K562 (cell line): ENCODE results near the gene SYNGR4. TPM values are rescaled to one million over a fixed set of nuclear protein-coding genes. Genes with fewer than 3 reads are reported as not detected.
A peak's percentile ranks its signal among the peaks of the same experiment; 100 is the strongest.

Source experiments
- ARID3A ChIP-seq: IDR thresholded peaks from 2 replicates; pipeline ENCODE4 v1.6.1; 2012; ENCODE audit warnings: low read depth, low read length, improper control_type of control experiment, borderline replicate concordance
- BCOR ChIP-seq: fragments of 450-650 bp; IDR thresholded peaks from 2 replicates; pipeline ENCODE4 v1.6.1; 2016
- CHD1 ChIP-seq: fragments of 200-600 bp; sonication (generic); IDR thresholded peaks from one replicate; pipeline ENCODE4 v1.6.1; 2012; ENCODE audit warnings: mild to moderate bottlenecking, moderate library complexity, low read length, inconsistent platforms
- CREB3L1 ChIP-seq: fragments of 450-650 bp; IDR thresholded peaks from 2 replicates; pipeline ENCODE4 v1.6.1; 2014; ENCODE audit warnings: low read depth, mild to moderate bottlenecking, moderate library complexity, borderline replicate concordance
- DIDO1 ChIP-seq: fragments of 450-650 bp; IDR thresholded peaks from 2 replicates; pipeline ENCODE4 v1.6.1; 2016; ENCODE audit warnings: low read depth, missing biosample characterization, missing genetic modification characterization
- DPF2 ChIP-seq: fragments of 450-650 bp; IDR thresholded peaks from 2 replicates; pipeline ENCODE4 v1.6.1; 2016
- ELK3 ChIP-seq: fragments of 450-650 bp; formaldehyde crosslinking; IDR thresholded peaks from 2 replicates; pipeline ENCODE4 v1.4.0; 2020; ENCODE audit warnings: mild to moderate bottlenecking
- EWSR1 ChIP-seq: fragments of 450-650 bp; IDR thresholded peaks from 2 replicates; pipeline ENCODE4 v1.6.1; 2018; ENCODE audit warnings: borderline replicate concordance, mild to moderate bottlenecking, low read depth, moderate library complexity; ENCODE audit not compliant: partially characterized antibody
- HMBOX1 ChIP-seq: sonication (generic); IDR thresholded peaks from 2 replicates; pipeline ENCODE4 v1.6.1; 2016
- JUN ChIP-seq, 2 experiments: sonication (generic) in 1 of 2; formaldehyde crosslinking in 1 of 2; IDR thresholded peaks; 2 replicates each; pipeline versions ENCODE4 v1.6.1 to v1.8.0; 2012 to 2022; ENCODE audit warnings: borderline replicate concordance in 2 of 2, mild to moderate bottlenecking in 2 of 2, improper control_type of control experiment in 1 of 2, low read depth in 1 of 2, low read length in 1 of 2, missing genetic modification reagents in 1 of 2
- MAFF ChIP-seq: IDR thresholded peaks from 2 replicates; pipeline ENCODE4 v1.6.1; 2012; ENCODE audit warnings: low read length, improper control_type of control experiment
- MBD2 ChIP-seq: sonication (generic); IDR thresholded peaks from 2 replicates; pipeline ENCODE4 v1.6.1; 2016; ENCODE audit warnings: low read depth, borderline replicate concordance
- RBM25 ChIP-seq: fragments of 200-400 bp; formaldehyde crosslinking; IDR thresholded peaks from 2 replicates; pipeline ENCODE4 v1.6.1; 2018; ENCODE audit warnings: low read length, low read depth, moderate library complexity; ENCODE audit not compliant: severe bottlenecking
- STAG1 ChIP-seq: sonication (generic); formaldehyde crosslinking; IDR thresholded peaks from 2 replicates; pipeline ENCODE4 v1.5.0; 2020; ENCODE audit warnings: missing genetic modification reagents, borderline replicate concordance
- TAF7 ChIP-seq: fragments of 450-650 bp; IDR thresholded peaks from 2 replicates; pipeline ENCODE4 v1.6.1; 2016; ENCODE audit warnings: missing genetic modification characterization, missing compliant biosample characterization
- TFAP4 ChIP-seq: sonication (generic); formaldehyde crosslinking; IDR thresholded peaks from 2 replicates; pipeline ENCODE4 v1.8.0; 2022; ENCODE audit warnings: missing genetic modification reagents, mild to moderate bottlenecking, moderate library complexity, borderline replicate concordance
- XRCC5 ChIP-seq: fragments of 200-400 bp; formaldehyde crosslinking; IDR thresholded peaks from 2 replicates; pipeline ENCODE4 v1.6.1; 2017; ENCODE audit warnings: low read depth, mild to moderate bottlenecking, low read length
- ZBTB7A ChIP-seq: IDR thresholded peaks from 2 replicates; pipeline ENCODE4 v1.6.1; 2011; ENCODE audit warnings: low read depth, mild to moderate bottlenecking, low read length, moderate library complexity, borderline replicate concordance; ENCODE audit not compliant: control insufficient read depth
- ZNF24 ChIP-seq: fragments of 450-650 bp; IDR thresholded peaks from 2 replicates; pipeline ENCODE4 v1.6.1; 2016
- ZNF274 ChIP-seq: IDR thresholded peaks from 2 replicates; pipeline ENCODE4 v1.6.1; 2011; ENCODE audit warnings: low read depth, mild to moderate bottlenecking, low read length, moderate library complexity, borderline replicate concordance
- ZNF316 ChIP-seq: fragments of 450-650 bp; IDR thresholded peaks from 2 replicates; pipeline ENCODE4 v1.6.1; 2016
- ZNF717 ChIP-seq: fragments of 250-450 bp; sonication (Bioruptor Pico); IDR thresholded peaks from 2 replicates; pipeline ENCODE4 v1.5.0; 2021
- polyA plus RNA-seq, 8 experiments: library from polyadenylated mRNA; depleted of rRNA in 4 of 8; stranded (reverse) in 5 of 8; unstranded in 3 of 8; fragments of >200 nt; fragmentation: Nextera tagmentation in 2 of 8; fragmentation: Illumina TruSeq in 1 of 8; extraction: Ambion mirVana in 2 of 8; extraction: Trizol in 1 of 8; gene quantifications; 2 replicates each; pipeline versions ENCODE4 v1.2.1 to v1.2.3, GENCODE V29; 2011 to 2014; ENCODE audit warnings: inconsistent platforms in 1 of 8, missing spikeins in 1 of 8
- total RNA-seq, 7 experiments: library from RNA; depleted of rRNA in 6 of 7; stranded (reverse); fragments of >200 nt in 6 of 7; fragmentation: Illumina TruSeq in 2 of 7; extraction: Trizol in 2 of 7; gene quantifications; 2 replicates each; pipeline versions ENCODE4 v1.2.1 to v1.2.3, GENCODE V29; 2011 to 2021; ENCODE audit warnings: low replicate concordance in 1 of 7

The SYNGR4 gene
- total and polyA plus RNA-seq, 9 of the 15 experiments (the other 6 are each of a cell fraction or from before 2014, with no cell fraction given): 0.07 to 0.14 TPM; not detected in 7

GRCh38 chr19:48391100-48392005 is 27.2 kb downstream of the SYNGR4 start, which contains the start of gene KDELR1 (continued):
- TF ChIP-seq BCOR: no peak
- no peak for TF ChIP-seq MAFF
- TF ChIP-seq DIDO1: no peak
- no peak for TF ChIP-seq ZNF717
- TF ChIP-seq TFAP4 (CRISPR knock-in tag): 0 out of 2 replicates have a peak, but pooled peaks have one; percentile 10
- TF ChIP-seq MBD2: 0 out of 2 replicates have a peak, but pooled peaks have one; percentile 13
- no peak for TF ChIP-seq RBM25
- TF ChIP-seq EWSR1: no peak
- peak; percentile 41; the same call in 1 of the 2 replicates for TF ChIP-seq TAF7 (tag)
- no peak for TF ChIP-seq STAG1 (CRISPR knock-in tag)
- no peak for TF ChIP-seq ZNF274
- no peak for TF ChIP-seq ZNF24
- TF ChIP-seq ARID3A: no peak
- TF ChIP-seq DPF2: 0 out of 2 replicates have a peak, but pooled peaks have one; percentile 18
- TF ChIP-seq CHD1: no peak
- TF ChIP-seq ZNF316: no peak
- TF ChIP-seq ZBTB7A: peak; percentile 92
- TF ChIP-seq XRCC5: peak; percentile 83; the same call in 1 of the 2 replicates
- no peak for TF ChIP-seq JUN (IDR thresholded peaks at IDR 0.05; ENCODE audit: borderline replicate concordance, low read depth, low read length)
- TF ChIP-seq JUN (CRISPR knock-in tag; IDR thresholded peaks at IDR 0.05; ENCODE audit: borderline replicate concordance): no peak
- TF ChIP-seq HMBOX1: no peak
- no peak for TF ChIP-seq ELK3
- peak; percentile 67; the same call in 1 of the 2 replicates for TF ChIP-seq CREB3L1
